NB4 (cell line): ENCODE results near the gene BCL3.
A peak's percentile ranks its signal among the peaks of the same experiment; 100 is the strongest.

Experiments used
- DNase-seq: peaks from one replicate; pipeline ENCODE4 v3.0.0; 2010; ENCODE audit warnings: low read depth
- H3K4me3 ChIP-seq: one replicate; pipeline ENCODE4 v1.5.1; 2011; ENCODE audit warnings: mild to moderate bottlenecking, low read depth, low read length, moderate library complexity
- CTCF ChIP-seq: IDR thresholded peaks from one replicate; pipeline ENCODE4 v1.5.1; 2012; ENCODE audit warnings: low read depth, low read length
- MAX ChIP-seq: IDR thresholded peaks from 2 replicates; pipeline ENCODE4 v1.6.1; 2011; ENCODE audit warnings: low read depth, low read length
- MYC ChIP-seq: IDR thresholded peaks from 2 replicates; pipeline ENCODE4 v1.6.1; 2011; ENCODE audit warnings: low read depth, low read length
- POLR2A ChIP-seq: IDR thresholded peaks from 2 replicates; pipeline ENCODE4 v1.6.1; 2011; ENCODE audit warnings: mild to moderate bottlenecking; ENCODE audit not compliant: insufficient read length; ENCODE audit errors: extremely low read depth

BCL3 gene

GRCh38 chr19:44738603-44739558 is 9.6 kb upstream of the BCL3 start:
- no peak for DNase-seq
- TF ChIP-seq CTCF (no peak), MAX (no peak), POLR2A (no peak), MYC (no peak)
- H3K4me3 ChIP-seq = no peak overlapping the region

GRCh38 chr19:44740351-44740824 is 8.1 kb upstream of the BCL3 start:
- peak; percentile 50 for DNase-seq
- no peak overlapping the region for H3K4me3 ChIP-seq
- TF ChIP-seq POLR2A (no peak), CTCF (peak; percentile 14)

- no peak for DNase-seq
- TF ChIP-seq CTCF = no peak
- no peak for TF ChIP-seq POLR2A
- TF ChIP-seq MYC = no peak
- TF ChIP-seq MAX = no peak
- no peak overlapping the region for H3K4me3 ChIP-seq
Measured at GRCh38 chr19:44741258-44741731, 7.2 kb upstream of the BCL3 start.

GRCh38 chr19:44741841-44742329 is 6.6 kb upstream of the BCL3 start:
- peak; percentile 96 for DNase-seq
- H3K4me3 ChIP-seq = no peak overlapping the region
- 0 out of 2 replicates have a peak, but pooled peaks have one; percentile 32 for TF ChIP-seq MYC
- no peak for TF ChIP-seq POLR2A

- H3K4me3 ChIP-seq = no peak overlapping the region
- DNase-seq = no peak
- TF ChIP-seq POLR2A = no peak
- no peak for TF ChIP-seq CTCF
- no peak for TF ChIP-seq MAX
- no peak for TF ChIP-seq MYC
Measured at GRCh38 chr19:44742330-44743061, 6.0 kb upstream of the BCL3 start.

- no peak for DNase-seq
- TF ChIP-seq MAX (no peak), CTCF (no peak), POLR2A (no peak), MYC (no peak)
Measured at GRCh38 chr19:44744871-44745332, 3.6 kb upstream of the BCL3 start.

More at GRCh38 chr19:44744871-44745332, 3.6 kb upstream of the BCL3 start:
- H3K4me3 ChIP-seq = no peak overlapping the region
